ENCODE measurements around the gene BABAM1.

BABAM1 gene

GRCh38 chr19:17255150-17255621, 12.1 kb upstream of the BABAM1 start:
- Histone ChIP-seq H3K4me2 (ENCODE audit: low read length) (no peak overlapping the region), H3K9ac (no peak overlapping the region), H3K36me3 (ENCODE audit: control insufficient read depth, insufficient read depth, low read length) (no peaks in the 10 kb centered on the region), H2AFZ (no peak overlapping the region), H3K4me1 (no peaks in the 10 kb centered on the region), H3K79me2 (no peaks in the 10 kb centered on the region), H3K9me3 (ENCODE audit: control insufficient read depth, low read length) (no peaks in the 10 kb centered on the region), H3K27me3 (ENCODE audit: control insufficient read depth, insufficient read depth, low read length) (no peaks in the 10 kb centered on the region), H3K27ac (no peak overlapping the region), H3K4me3 (ENCODE audit: low read depth, low read length) (no peak overlapping the region)
- TF ChIP-seq, protein P1, sequence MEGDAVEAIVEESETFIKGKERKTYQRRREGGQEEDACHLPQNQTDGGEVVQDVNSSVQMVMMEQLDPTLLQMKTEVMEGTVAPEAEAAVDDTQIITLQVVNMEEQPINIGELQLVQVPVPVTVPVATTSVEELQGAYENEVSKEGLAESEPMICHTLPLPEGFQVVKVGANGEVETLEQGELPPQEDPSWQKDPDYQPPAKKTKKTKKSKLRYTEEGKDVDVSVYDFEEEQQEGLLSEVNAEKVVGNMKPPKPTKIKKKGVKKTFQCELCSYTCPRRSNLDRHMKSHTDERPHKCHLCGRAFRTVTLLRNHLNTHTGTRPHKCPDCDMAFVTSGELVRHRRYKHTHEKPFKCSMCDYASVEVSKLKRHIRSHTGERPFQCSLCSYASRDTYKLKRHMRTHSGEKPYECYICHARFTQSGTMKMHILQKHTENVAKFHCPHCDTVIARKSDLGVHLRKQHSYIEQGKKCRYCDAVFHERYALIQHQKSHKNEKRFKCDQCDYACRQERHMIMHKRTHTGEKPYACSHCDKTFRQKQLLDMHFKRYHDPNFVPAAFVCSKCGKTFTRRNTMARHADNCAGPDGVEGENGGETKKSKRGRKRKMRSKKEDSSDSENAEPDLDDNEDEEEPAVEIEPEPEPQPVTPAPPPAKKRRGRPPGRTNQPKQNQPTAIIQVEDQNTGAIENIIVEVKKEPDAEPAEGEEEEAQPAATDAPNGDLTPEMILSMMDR (IDR thresholded peaks at IDR 0.05), result no peak

- Histone ChIP-seq H3K27me3 (ENCODE audit: control insufficient read depth, insufficient read depth, low read length) (no peaks in the 10 kb centered on the region), H3K36me3 (ENCODE audit: control insufficient read depth, insufficient read depth, low read length) (no peaks in the 10 kb centered on the region), H2AFZ (no peak overlapping the region), H3K4me1 (no peaks in the 10 kb centered on the region), H3K4me2 (ENCODE audit: low read length) (no peak overlapping the region), H3K9me3 (ENCODE audit: control insufficient read depth, low read length) (no peaks in the 10 kb centered on the region), H3K27ac (no peak overlapping the region), H3K4me3 (ENCODE audit: low read depth, low read length) (no peak overlapping the region), H3K79me2 (no peaks in the 10 kb centered on the region), H3K9ac (no peak overlapping the region)
- TF ChIP-seq, protein P1 (IDR thresholded peaks at IDR 0.05), result no peak
Observed at GRCh38 chr19:17256130-17256529, 11.1 kb upstream of the BABAM1 start.

- no peak overlapping the region for H2AFZ ChIP-seq
- H3K4me1 ChIP-seq, result no peaks in the 10 kb centered on the region
Observed at GRCh38 chr19:17259118-17259780, 8.0 kb upstream of the BABAM1 start.

DNA sequence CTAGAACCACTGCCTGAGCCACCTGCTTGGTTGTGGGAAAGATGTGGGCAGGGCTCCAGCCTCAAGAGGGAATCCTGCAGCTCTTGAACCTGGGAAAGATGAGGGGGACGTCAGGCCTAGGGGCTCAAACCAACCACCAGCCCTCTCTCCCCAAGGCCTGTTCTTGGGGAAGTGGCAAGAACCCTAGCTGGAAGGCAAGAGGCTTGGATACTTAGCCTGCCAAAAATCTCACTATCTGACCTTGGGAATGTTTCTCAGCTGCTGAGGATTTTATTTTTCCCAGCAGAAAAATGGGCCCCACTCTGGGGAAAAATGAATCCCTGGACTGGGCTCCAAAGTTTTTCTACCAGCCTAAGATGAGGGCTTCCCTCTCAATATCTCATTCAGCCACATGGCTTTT, 7.3 kb upstream of the BABAM1 start:
- no peaks in the 10 kb centered on the region for H3K36me3 ChIP-seq (ENCODE audit: control insufficient read depth, insufficient read depth, low read length)
- no peaks in the 10 kb centered on the region for H3K4me1 ChIP-seq
- TF ChIP-seq, protein P1 (IDR thresholded peaks at IDR 0.05), result no peak
- no peak overlapping the region for H3K4me2 ChIP-seq (ENCODE audit: low read length)
- H3K9ac ChIP-seq, result no peak overlapping the region
- no peak overlapping the region for H3K27ac ChIP-seq
- H3K79me2 ChIP-seq, result no peaks in the 10 kb centered on the region
- H3K4me3 ChIP-seq (ENCODE audit: low read depth, low read length), result no peak overlapping the region
- H3K9me3 ChIP-seq (ENCODE audit: control insufficient read depth, low read length), result no peaks in the 10 kb centered on the region
- H2AFZ ChIP-seq, result no peak overlapping the region
- H3K27me3 ChIP-seq (ENCODE audit: control insufficient read depth, insufficient read depth, low read length), result no peaks in the 10 kb centered on the region

More at GRCh38 chr19:17259118-17259780, 8.0 kb upstream of the BABAM1 start:
- TF ChIP-seq, protein P1 (IDR thresholded peaks at IDR 0.05), result no peak
- H3K9ac ChIP-seq, result no peak overlapping the region
- no peaks in the 10 kb centered on the region for H3K79me2 ChIP-seq
- H3K36me3 ChIP-seq (ENCODE audit: control insufficient read depth, insufficient read depth, low read length), result no peaks in the 10 kb centered on the region
- H3K4me2 ChIP-seq (ENCODE audit: low read length), result no peak overlapping the region
- no peaks in the 10 kb centered on the region for H3K27me3 ChIP-seq (ENCODE audit: control insufficient read depth, insufficient read depth, low read length)
- no peak overlapping the region for H3K4me3 ChIP-seq (ENCODE audit: low read depth, low read length)
- H3K9me3 ChIP-seq (ENCODE audit: control insufficient read depth, low read length), result no peaks in the 10 kb centered on the region
- H3K27ac ChIP-seq, result no peak overlapping the region

DNA sequence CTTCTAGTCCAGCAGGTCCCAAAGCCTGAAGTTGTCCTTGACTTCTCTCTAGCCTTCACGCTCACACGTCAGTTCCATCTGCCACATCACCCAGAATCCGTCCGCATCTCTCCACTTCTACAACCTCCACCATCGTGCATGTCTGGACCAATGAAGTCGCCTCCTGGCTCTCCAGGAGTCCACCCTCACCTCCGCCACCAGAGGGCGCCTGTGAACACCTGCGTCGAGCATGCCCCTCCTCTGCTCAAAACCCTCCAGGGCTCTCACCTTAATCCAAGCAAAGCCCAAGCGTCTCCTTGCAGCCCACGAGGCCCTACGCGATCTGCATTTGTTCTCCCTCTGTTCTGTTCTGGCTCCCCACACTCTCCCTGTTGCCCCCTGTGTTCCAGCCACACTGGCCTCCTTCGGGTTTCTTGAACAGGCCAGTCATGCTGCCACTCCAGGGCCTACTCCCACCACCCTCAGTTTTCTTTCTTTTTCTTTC, 6.4 kb upstream of the BABAM1 start:
- TF ChIP-seq, protein P1 (IDR thresholded peaks at IDR 0.05), result peak; percentile 94
- Histone ChIP-seq H3K4me3 (ENCODE audit: low read depth, low read length) (no peak overlapping the region), H3K9ac (no peak overlapping the region), H3K27ac (no peak overlapping the region), H3K27me3 (ENCODE audit: control insufficient read depth, insufficient read depth, low read length) (no peaks in the 10 kb centered on the region), H2AFZ (peak overlapping the region; percentile 79), H3K36me3 (ENCODE audit: control insufficient read depth, insufficient read depth, low read length) (no peaks in the 10 kb centered on the region), H3K4me2 (ENCODE audit: low read length) (no peak overlapping the region), H3K4me1 (no peaks in the 10 kb centered on the region), H3K79me2 (no peaks in the 10 kb centered on the region), H3K9me3 (ENCODE audit: control insufficient read depth, low read length) (no peaks in the 10 kb centered on the region)
